ENCODE measurements around the gene SCYL1. TPM values are rescaled to one million over a fixed set of nuclear protein-coding genes. Genes with fewer than 3 reads are reported as not detected.

The SCYL1 gene
- total RNA-seq, 1 donor from 2014 or later, result 91.1 TPM

- Mint-ChIP-seq H3K4me3 (peak overlapping the region; percentile 99), H3K4me1 (peaks cover 45% of the 10 kb centered on the region), H3K27ac (peak overlapping the region; percentile 100), H3K27me3 (ENCODE audit: low read depth) (no peaks in the 10 kb centered on the region), H3K9me3 (no peaks in the 10 kb centered on the region), H3K36me3 (no peaks in the 10 kb centered on the region)
- TF ChIP-seq CTCF (IDR thresholded peaks at IDR 0.05; ENCODE audit: unreplicated experiment), result no peak
- DNase-seq (ENCODE audit: low spot score in 2 of 2, unreplicated experiment in 2 of 2), result no peak
Measured at GRCh38 chr11:65569164-65569972, 44.5 kb downstream of the SCYL1 start.

- Mint-ChIP-seq H3K9me3 (no peaks in the 10 kb centered on the region), H3K36me3 (no peaks in the 10 kb centered on the region), H3K27ac (peak within 1 kb of the TSS; percentile 100), H3K4me3 (peak within 1 kb of the TSS; percentile 99), H3K4me1 (peaks cover 52% of the 10 kb centered on the region), H3K27me3 (ENCODE audit: low read depth) (peaks cover 5% of the 10 kb centered on the region)
- TF ChIP-seq CTCF (IDR thresholded peaks at IDR 0.05; ENCODE audit: unreplicated experiment), result peak; percentile 51
- peak; percentile 95 to 96 for DNase-seq (ENCODE audit: low spot score in 2 of 2, unreplicated experiment in 2 of 2)
Measured at GRCh38 chr11:65569973-65570918, 45.4 kb downstream of the SCYL1 start, which contains the start of gene ZNRD2. Gene ZNRD2 (plus strand): TSS chr11:65570477. CDS start chr11:65570492, 15 bp downstream.

- Mint-ChIP-seq H3K4me1 (peaks cover 57% of the 10 kb centered on the region), H3K36me3 (no peaks in the 10 kb centered on the region), H3K9me3 (no peaks in the 10 kb centered on the region), H3K27me3 (ENCODE audit: low read depth) (peaks cover 7% of the 10 kb centered on the region), H3K27ac (peak overlapping the region; percentile 98), H3K4me3 (peak overlapping the region; percentile 99)
- TF ChIP-seq CTCF (IDR thresholded peaks at IDR 0.05; ENCODE audit: unreplicated experiment), result no peak
- DNase-seq (ENCODE audit: low spot score in 2 of 2, unreplicated experiment in 2 of 2), result no peak
Measured at GRCh38 chr11:65571420-65571819, 46.5 kb downstream of the SCYL1 start.

GRCh38 chr11:65571940-65572339 lies 47.1 kb downstream of the SCYL1 start:
- no peak for DNase-seq (ENCODE audit: low spot score in 2 of 2, unreplicated experiment in 2 of 2)
- H3K36me3 Mint-ChIP-seq, result no peaks in the 10 kb centered on the region
- no peaks in the 10 kb centered on the region for H3K9me3 Mint-ChIP-seq
- H3K27ac Mint-ChIP-seq, result peak overlapping the region; percentile 98
- H3K4me3 Mint-ChIP-seq, result peak overlapping the region; percentile 99
- peaks cover 62% of the 10 kb centered on the region for H3K4me1 Mint-ChIP-seq
- no peak for TF ChIP-seq CTCF (IDR thresholded peaks at IDR 0.05; ENCODE audit: unreplicated experiment)
- peaks cover 9% of the 10 kb centered on the region for H3K27me3 Mint-ChIP-seq (ENCODE audit: low read depth)

- no peaks in the 10 kb centered on the region for H3K9me3 Mint-ChIP-seq
- DNase-seq (ENCODE audit: low spot score in 2 of 2, unreplicated experiment in 2 of 2), result peak; percentile 69 to 86
- TF ChIP-seq CTCF (IDR thresholded peaks at IDR 0.05; ENCODE audit: unreplicated experiment), result no peak
- peak within 1 kb of the TSS; percentile 99 for H3K4me3 Mint-ChIP-seq
- H3K36me3 Mint-ChIP-seq, result no peaks in the 10 kb centered on the region
- peaks cover 62% of the 10 kb centered on the region for H3K4me1 Mint-ChIP-seq
- H3K27me3 Mint-ChIP-seq (ENCODE audit: low read depth), result peaks cover 9% of the 10 kb centered on the region
- H3K27ac Mint-ChIP-seq, result peak within 1 kb of the TSS; percentile 98
Measured at GRCh38 chr11:65572356-65573051, 47.6 kb downstream of the SCYL1 start, which contains the start of gene FAM89B. Gene FAM89B (plus strand): TSS chr11:65572538. CDS start chr11:65572670, 132 bp downstream.
